Thyroid gland (tissue), 4 donors: ENCODE results near the gene GOLGA1. TPM values are rescaled to one million over a fixed set of nuclear protein-coding genes. Genes with fewer than 3 reads are reported as not detected.
"Not testable (repeated sequence)": the region's sequence is repeated elsewhere in the genome, so short reads cannot be mapped to it uniquely, and the experiment has no call there.

ENCODE experiments used
- DNase-seq, 2 donors: peaks; one replicate each; pipeline ENCODE4 v3.0.0-alpha.2; 2019
- H3K27ac ChIP-seq, 3 donors: fragments of 200-600 bp; sonication (generic); 1 replicate in 2 of 3; 2 replicates in 1 of 3; pipeline ENCODE4 v1.5.1; 2016 to 2019; ENCODE audit warnings: mild to moderate bottlenecking in 1 of 3, moderate library complexity in 1 of 3
- H3K27me3 ChIP-seq: fragments of 200-600 bp; sonication (generic); one replicate; pipeline ENCODE4 v1.5.1; 2019
- H3K36me3 ChIP-seq, 2 donors: fragments of 200-600 bp; sonication (generic); one replicate each; pipeline ENCODE4 v1.5.1; 2016 to 2019
- H3K4me1 ChIP-seq, 2 donors: fragments of 200-600 bp; sonication (generic); one replicate each; pipeline ENCODE4 v1.5.1; 2017 to 2019
- H3K4me3 ChIP-seq, 3 donors: fragments of 200-600 bp; sonication (generic); replicated peaks in 1 of 3; 1 replicate in 2 of 3; 2 replicates in 1 of 3; pipeline ENCODE4 v1.5.1; 2016; ENCODE audit warnings: mild to moderate bottlenecking in 1 of 3
- H3K9me3 ChIP-seq: fragments of 200-600 bp; sonication (generic); one replicate; pipeline ENCODE4 v1.5.1; 2017
- POLR2A ChIP-seq, 2 donors: fragments of 450-650 bp; IDR thresholded peaks; one replicate each; pipeline ENCODE4 v1.6.1; 2017; ENCODE audit warnings: antibody characterized with exemption in 2 of 2, mild to moderate bottlenecking in 2 of 2, moderate library complexity in 1 of 2
- WGBS, 2 donors: methylation state at CpG; one replicate each; pipeline ENCODE4 v1.1.5; 2017; 5-methylcytosine and 5-hydroxymethylcytosine counted together
- intact Hi-C: fragments of 100-400 bp; cut with DNase I; formaldehyde crosslinking; loops from one replicate; pipeline ENCODE4 v1.15.1; 2023
- total RNA-seq, 4 donors: library from RNA; depleted of rRNA; stranded (reverse); fragments of >200 nt; gene quantifications; one replicate each; pipeline ENCODE4 v1.2.3, GENCODE V29; 2016
- TF ChIP-seq, protein P1 (sequence below), 6 experiments: fragments of 200-600 bp in 3 of 6; fragments of 450-650 bp in 3 of 6; sonication (generic) in 3 of 6; IDR thresholded peaks; one replicate each; pipeline ENCODE4 v1.5.1; 2016 to 2019; ENCODE audit warnings: antibody characterized with exemption in 6 of 6, mild to moderate bottlenecking in 2 of 6, inconsistent platforms in 1 of 6, moderate library complexity in 1 of 6

Gene GOLGA1
- total RNA-seq, 4 donors from 2014 or later, result 15.3 to 27.7 (median 18.6) TPM

DNA sequence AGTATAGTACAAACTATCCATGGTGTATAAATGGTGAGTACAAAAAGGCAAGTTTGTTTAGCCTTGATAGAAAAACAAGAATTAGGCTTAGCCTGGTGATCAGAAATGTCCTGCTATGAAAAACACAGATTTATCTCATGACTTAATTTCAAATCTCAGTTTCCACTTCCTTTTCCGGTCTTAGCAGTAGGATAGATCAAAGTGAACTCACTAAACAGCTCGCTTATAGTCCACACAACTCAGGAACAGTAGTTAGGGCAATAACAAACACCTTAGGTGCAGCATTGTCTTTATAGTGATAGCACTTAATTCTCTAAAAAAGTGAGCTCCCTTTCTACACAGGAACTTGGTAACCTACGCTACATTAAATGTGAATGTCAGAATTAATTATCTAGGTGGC lies 11.4 kb downstream of the GOLGA1 start:
- no peak overlapping the region for H3K27ac ChIP-seq
- intact Hi-C loops, result no loop called here
- H3K4me1 ChIP-seq, result no peaks in the 10 kb centered on the region
- 98% methylated on average over 3 of the region's 3 CpGs for WGBS, 2 donors
- no peaks in the 10 kb centered on the region for H3K9me3 ChIP-seq
- H3K36me3 ChIP-seq, result peaks cover 24 to 31% of the 10 kb centered on the region in 2 donors
- TF ChIP-seq, protein P1, sequence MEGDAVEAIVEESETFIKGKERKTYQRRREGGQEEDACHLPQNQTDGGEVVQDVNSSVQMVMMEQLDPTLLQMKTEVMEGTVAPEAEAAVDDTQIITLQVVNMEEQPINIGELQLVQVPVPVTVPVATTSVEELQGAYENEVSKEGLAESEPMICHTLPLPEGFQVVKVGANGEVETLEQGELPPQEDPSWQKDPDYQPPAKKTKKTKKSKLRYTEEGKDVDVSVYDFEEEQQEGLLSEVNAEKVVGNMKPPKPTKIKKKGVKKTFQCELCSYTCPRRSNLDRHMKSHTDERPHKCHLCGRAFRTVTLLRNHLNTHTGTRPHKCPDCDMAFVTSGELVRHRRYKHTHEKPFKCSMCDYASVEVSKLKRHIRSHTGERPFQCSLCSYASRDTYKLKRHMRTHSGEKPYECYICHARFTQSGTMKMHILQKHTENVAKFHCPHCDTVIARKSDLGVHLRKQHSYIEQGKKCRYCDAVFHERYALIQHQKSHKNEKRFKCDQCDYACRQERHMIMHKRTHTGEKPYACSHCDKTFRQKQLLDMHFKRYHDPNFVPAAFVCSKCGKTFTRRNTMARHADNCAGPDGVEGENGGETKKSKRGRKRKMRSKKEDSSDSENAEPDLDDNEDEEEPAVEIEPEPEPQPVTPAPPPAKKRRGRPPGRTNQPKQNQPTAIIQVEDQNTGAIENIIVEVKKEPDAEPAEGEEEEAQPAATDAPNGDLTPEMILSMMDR (IDR thresholded peaks at IDR 0.05), result no peak
- no peaks in the 10 kb centered on the region for H3K27me3 ChIP-seq
- no peak overlapping the region for H3K4me3 ChIP-seq
- DNase-seq, result no peak

DNA sequence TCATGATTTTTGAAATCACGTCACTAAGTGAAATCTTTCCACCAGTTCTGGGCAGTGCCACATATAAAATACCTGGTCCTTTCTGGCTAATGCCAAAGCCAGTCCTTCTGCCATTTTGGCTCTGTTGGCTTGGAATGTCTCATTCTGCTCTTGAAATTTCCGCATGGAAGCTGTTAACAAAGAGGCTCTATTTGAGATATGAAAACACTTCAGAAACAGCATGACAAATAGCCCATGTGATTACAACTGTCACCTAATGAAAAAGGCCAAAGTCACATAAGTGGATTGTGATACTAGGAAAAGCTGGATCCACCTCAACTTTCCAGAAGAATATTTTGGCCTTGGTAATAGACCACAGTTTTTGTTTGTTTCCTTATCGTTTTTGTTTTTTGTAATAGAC lies 12.8 kb downstream of the GOLGA1 start:
- no peaks in the 10 kb centered on the region for H3K9me3 ChIP-seq
- no peak overlapping the region for H3K27ac ChIP-seq
- no peaks in the 10 kb centered on the region for H3K27me3 ChIP-seq
- peaks cover 21 to 31% of the 10 kb centered on the region in 2 donors for H3K36me3 ChIP-seq
- no peaks in the 10 kb centered on the region for H3K4me1 ChIP-seq
- 95 to 96% methylated on average over 3 of the region's 3 CpGs for WGBS, 2 donors
- intact Hi-C loops, result no loop called here
- no peak for DNase-seq
- no peak overlapping the region for H3K4me3 ChIP-seq
- TF ChIP-seq, protein P1 (IDR thresholded peaks at IDR 0.05), result no peak
- no peak for TF ChIP-seq POLR2A (IDR thresholded peaks at IDR 0.05)

DNA sequence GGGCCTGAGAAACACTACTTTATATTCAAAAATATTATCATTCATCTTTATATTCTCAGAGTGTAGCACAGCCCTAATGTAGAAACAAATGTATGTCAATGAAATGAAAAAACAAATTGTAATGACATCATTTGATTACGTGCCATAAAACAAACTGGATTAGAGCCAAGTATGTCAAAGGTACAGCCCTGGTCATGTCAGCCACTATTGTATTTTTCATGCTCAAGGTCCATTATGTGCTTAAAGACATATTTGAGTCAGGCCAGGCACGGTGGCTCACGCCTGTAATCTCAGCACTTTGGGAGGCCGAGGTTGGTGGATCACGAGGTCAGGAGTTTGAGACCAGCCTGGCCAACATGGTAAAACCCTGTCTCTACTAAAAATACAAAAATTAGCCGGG lies 20.5 kb downstream of the GOLGA1 start:
- H3K9me3 ChIP-seq, H3K27me3 ChIP-seq, H3K4me1 ChIP-seq, intact Hi-C loops, DNase-seq, H3K27ac ChIP-seq, H3K4me3 ChIP-seq: not testable (repeated sequence)
- WGBS, 2 donors, result 86 to 88% methylated on average over 6 of the region's 6 CpGs
- H3K36me3 ChIP-seq, result peaks cover 14 to 28% of the 10 kb centered on the region in 2 donors

DNA sequence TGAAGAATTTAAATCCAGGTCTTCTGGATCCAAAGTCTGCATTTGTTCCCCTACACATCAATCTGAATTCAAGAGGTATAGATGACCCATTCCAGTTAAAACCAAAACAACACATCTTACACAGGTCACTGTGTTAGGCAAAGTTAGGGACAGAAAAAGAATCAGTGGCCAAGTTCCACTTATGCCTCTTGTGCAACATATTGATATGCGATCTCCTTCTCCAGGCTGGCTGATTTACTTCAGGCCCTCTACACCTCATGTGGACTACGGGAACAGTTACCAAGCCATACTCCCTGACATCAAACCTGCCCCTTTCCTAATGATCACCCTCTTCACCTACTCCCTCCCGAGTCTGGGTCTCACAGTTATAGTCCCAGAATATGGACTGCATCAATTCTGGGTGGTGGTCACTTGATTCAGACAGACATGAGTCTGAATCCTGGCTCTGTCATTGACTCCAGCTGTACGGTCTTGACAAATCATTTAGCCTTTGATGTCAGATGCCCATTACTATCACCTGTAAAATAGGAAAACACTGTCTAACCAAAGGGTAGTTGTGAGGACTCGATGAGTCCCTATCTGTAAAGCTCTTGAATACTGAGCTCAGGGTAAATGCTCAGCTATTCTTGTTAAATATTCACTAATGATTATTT lies 26.0 kb downstream of the GOLGA1 start:
- TF ChIP-seq, protein P1 (IDR thresholded peaks at IDR 0.05), result no peak
- no peak for TF ChIP-seq POLR2A (IDR thresholded peaks at IDR 0.05)
- DNase-seq, result no peak
- no peak overlapping the region for H3K4me3 ChIP-seq
- 94 to 97% methylated on average over 5 of the region's 5 CpGs for WGBS, 2 donors
- no peaks in the 10 kb centered on the region for H3K4me1 ChIP-seq
- H3K9me3 ChIP-seq, result no peaks in the 10 kb centered on the region
- peaks cover 20 to 24% of the 10 kb centered on the region in 2 donors for H3K36me3 ChIP-seq
- H3K27me3 ChIP-seq, result no peaks in the 10 kb centered on the region
- intact Hi-C loops, result no loop called here
- no peak overlapping the region for H3K27ac ChIP-seq

DNA sequence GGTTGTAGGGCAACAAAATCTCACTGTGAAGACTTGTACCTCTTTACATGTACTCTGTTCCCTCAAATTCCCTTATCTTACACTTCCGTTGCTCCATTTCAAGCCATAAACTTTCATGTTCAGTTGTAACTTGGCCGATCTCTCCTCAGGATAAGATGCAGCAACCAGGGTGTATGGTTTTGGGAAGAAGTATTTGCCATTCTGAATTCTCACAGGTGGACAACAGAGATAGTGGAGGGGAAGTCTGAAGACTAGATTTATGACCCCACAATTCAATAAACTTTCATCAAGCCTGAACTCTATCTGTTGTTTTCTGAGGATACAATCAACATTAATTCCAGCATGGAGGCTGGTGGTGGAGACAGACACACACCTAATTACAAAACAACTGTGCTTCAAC lies 27.5 kb downstream of the GOLGA1 start:
- TF ChIP-seq POLR2A (IDR thresholded peaks at IDR 0.05), result no peak
- TF ChIP-seq, protein P1 (IDR thresholded peaks at IDR 0.05), result no peak
- Histone ChIP-seq H3K4me3 (no peak overlapping the region), H3K9me3 (no peaks in the 10 kb centered on the region), H3K4me1 (no peaks in the 10 kb centered on the region), H3K27me3 (no peaks in the 10 kb centered on the region), H3K36me3 (peaks cover 11 to 17% of the 10 kb centered on the region in 2 donors), H3K27ac (no peak overlapping the region)
- intact Hi-C loops, result no loop called here
- 96 to 100% methylated on average over 2 of the region's 2 CpGs for WGBS, 2 donors
- no peak for DNase-seq
